OCI-M2 (cell line): ENCODE measurements around the gene JUND.

Source experiments
- DNase-seq: peaks from one replicate; lab custom pipeline; 2025; ENCODE audit not compliant: unreplicated experiment; lab: John Stamatoyannopoulos, UW

Gene JUND

DNA sequence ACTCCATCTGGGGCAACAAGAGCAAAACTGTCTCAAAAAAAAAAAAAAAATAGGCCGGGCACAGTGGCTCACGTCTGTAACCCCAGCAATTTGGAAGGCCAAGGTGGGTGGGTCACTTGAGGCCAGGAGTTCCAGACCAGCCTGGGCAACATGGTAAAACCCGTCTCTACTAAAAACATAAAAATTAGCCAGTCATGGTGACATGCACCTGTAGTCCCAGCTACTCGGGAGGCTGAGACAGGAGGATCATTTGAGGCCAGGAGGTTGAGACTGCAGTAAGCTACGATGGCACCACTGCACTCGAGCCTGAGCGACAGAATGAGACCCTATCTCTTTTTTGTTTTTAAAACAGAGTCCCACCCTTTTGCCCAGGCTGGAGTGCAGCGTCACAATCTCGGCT lies 11.1 kb downstream of the JUND start:
- DNase-seq: no peak

DNA sequence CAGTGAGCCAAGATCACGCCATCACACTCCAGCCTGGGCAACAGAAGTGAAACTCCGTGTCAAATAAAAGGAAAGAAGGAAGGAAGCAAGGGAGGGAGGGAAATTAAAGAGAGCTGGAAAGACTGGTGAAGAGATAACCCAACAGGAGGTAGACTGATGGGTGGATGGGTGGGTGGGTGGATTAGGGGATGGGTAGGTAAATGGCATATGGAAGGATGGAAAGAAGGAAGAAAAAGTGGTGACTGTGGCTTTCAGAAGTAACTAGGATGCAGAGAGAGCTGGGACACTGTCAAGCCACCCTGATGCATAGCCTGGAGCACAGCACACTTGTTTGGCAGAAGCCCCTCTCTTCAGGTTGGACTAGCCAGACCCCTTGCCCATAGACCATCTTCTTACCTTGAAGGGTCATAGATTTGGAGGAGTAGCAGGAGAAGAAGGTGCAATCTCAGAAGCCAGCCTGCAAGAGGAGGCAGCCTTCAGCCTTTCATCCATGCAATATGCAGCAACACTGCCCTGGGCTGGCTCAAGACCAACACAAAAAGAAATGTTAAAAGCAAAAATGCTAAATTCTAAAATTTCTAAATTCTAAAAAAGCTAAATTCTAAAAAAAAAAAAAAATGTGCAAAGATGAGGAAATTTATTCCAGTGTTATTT lies 12.2 kb downstream of the JUND start:
- no peak for DNase-seq

- no peak for DNase-seq
Observed at GRCh38 chr19:18266771-18267686, 14.4 kb downstream of the JUND start.

GRCh38 chr19:18265582-18265981 lies 15.8 kb downstream of the JUND start:
- no peak for DNase-seq

DNA sequence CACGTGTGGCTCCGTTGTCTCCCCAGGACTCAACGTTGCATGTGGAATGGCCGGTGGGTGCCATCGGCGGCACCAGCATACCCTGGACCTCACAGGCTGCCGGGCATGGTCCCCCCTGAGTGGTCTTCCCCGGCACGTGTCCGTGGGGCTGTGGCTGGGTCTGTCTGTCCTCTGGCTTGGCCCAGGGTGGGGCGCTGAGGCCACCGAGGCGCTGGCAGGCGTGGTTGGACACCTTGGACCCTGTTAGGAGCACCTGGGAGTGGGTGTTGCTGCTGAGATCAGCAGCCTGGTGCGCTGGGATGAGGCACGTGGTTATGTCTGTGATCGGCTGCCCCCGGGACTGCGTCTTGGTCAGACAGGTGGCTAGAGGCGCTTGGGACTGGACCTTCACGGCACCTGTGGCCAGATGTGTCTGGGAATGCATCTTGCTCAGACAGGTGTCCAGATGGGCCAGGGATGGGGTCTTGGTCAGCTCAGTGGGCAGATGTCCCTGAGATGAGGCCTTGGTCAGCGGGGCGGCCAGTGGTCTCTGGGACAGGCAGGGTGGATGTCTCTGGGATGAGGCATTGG lies 16.4 kb downstream of the JUND start:
- DNase-seq: no peak

- no peak for DNase-seq
Observed at GRCh38 chr19:18264137-18264854, 17.1 kb downstream of the JUND start.

DNA sequence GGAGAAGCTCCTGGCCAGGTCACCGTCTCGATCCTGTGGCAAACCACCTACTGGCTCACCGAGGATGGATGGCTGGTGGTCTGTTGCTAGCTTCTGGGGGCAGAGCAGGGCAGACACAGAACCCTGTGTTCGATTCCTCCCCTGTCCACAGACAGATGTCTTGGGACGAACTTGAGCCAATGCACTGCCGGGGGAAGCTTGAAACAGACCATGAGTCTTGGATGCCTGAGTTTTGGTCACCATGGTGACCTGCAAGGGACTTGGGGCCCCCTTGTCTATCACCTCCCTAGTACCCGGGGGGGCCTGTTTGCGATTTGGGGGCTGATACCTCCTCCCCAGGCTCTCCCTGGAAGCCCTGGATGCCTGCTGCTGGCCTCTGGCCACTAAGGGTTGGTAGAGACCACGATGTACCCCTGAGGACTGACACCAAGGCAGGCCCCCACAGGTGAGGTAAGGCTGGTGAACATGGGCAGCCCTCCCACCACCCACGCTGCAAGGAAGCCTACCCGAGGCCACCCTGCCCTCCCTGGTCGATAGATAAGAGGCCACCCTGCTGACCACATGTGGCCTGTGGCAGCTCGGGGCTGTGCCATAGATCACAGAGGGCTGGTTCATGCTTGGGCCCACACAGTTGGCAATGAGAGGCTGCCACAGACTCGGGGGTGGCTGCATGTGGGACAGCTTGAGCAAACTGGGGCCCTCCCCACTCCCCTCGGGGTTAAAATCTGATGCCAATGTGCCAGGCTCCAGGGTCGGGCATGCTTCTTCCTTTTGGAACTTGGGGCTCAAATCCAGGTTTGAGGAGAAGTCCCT lies 17.9 kb downstream of the JUND start:
- no peak for DNase-seq

GRCh38 chr19:18262917-18263316 lies 18.5 kb downstream of the JUND start:
- DNase-seq: no peak

DNA sequence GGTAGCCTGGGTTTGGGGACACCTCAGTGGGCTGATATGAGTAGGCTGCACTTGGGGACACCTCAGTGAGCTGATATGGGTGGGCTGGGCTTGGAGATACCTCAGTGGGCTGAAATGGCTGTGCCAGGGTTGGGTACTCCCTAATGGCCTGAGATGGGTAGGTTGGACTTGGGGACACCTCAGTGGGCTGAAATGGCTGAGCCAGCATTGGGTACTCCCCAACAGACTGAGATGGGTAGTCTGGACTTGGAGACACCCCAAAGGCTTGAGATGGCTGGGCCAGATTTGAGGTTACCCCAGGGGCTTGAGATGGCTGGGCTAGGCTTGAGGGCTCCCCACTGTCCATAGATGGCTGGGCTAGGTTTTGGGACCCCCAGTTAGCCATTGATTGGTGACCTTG lies 19.3 kb downstream of the JUND start:
- no peak for DNase-seq

- DNase-seq: no peak
Observed at GRCh38 chr19:18261474-18261873, 19.9 kb downstream of the JUND start.

DNA sequence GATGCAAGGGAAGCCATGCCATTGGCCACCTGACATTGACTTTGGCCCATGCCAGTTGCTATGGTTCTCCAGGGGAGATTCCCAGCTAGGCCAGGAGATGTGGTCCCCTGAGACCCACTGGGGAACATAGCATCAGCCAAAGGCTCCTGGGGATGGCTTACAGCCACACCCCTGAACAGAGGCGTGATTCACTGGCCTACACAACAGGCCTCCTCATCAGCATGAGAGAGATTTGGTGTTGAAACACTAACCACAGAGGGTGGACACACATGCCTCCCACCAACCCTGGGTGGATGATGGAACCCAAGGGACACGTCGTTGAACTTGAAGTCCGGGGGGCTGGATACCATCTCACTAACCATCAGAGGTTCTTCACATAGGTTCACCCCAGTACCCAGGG lies 21.5 kb downstream of the JUND start:
- no peak for DNase-seq

GRCh38 chr19:18257503-18258470 lies 23.6 kb downstream of the JUND start:
- no peak for DNase-seq

DNA sequence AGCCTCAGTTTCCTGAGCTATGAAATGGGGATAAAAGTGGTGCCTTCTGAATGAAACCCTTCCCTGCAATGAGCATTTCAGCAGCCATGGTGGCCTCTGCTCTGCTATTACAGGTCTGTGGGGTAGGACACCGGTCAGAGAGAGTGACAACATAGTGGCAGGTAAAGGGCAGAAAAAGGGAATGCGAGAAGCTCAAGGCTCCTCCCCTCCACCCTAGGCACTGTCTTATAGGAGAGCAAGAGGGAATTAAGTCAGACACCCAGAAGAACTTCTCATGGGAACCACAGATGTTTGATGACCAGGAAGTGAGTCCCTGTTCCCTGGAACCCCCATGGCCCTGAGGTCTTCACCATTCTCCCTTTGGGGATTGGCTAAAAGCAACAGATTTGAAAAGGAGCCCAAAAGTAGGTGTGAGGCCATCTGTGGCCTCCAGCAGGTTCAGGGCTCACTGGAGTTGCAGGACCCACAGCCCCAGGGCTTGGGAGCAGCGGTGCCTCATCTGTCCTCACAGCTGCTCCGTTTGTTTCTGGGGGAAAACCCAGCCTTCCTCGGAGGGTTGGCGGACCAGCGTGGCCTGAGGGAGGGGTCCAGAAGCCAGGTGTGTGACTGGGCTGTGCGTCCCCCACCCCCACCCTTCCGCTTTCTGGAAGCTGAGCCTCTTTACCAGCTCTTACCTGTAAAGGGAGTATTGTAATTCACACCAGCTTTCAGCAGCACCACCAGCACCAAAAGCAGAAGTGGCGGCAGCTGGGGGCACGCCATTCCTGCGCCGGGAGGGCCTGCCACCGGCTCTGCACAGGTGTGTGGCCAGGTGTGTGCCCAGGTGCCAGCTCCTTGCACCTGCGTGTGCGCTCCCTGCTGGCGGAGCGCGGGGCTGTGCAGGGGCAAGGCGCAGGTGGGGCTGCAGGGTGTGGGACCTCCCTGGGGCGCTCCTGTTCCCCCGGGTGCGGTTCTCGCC lies 26.6 kb downstream of the JUND start:
- no peak for DNase-seq

GRCh38 chr19:18253716-18254115 lies 27.7 kb downstream of the JUND start:
- no peak for DNase-seq

GRCh38 chr19:18253130-18253529 lies 28.3 kb downstream of the JUND start:
- DNase-seq: no peak

DNA sequence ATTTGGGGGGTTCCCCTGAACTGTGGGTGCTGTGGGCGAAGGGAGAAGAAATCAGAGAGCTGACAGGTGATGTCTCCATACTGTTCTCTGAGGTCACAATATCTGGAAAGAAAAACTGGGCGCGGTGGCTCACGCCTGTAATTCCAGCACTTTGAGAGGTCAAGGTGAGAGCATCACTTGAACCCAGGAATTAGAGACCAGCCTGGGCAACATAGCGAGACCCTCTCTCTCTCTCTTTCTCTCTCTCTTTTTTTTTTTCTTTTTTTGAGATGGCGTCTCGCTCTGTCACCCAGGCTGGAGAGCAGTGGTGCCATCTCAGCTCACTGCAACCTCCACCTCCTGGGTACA lies 29.1 kb downstream of the JUND start:
- no peak for DNase-seq

GRCh38 chr19:18251587-18252369 lies 29.6 kb downstream of the JUND start:
- peak; percentile 73 for DNase-seq

- no peak for DNase-seq
Observed at GRCh38 chr19:18249834-18250233, 31.6 kb downstream of the JUND start.
